OCI-LY1 (cell line): ENCODE results near the gene ATXN7L1.

Source experiments
- H2AFZ ChIP-seq: fragments of 200-600 bp; sonication (generic), shearing (Covaris generic); 2 replicates; pipeline ENCODE4 v1.6.0; 2014; ENCODE audit warnings: antibody characterized with exemption, mild to moderate bottlenecking, low read length
- H3F3A ChIP-seq: fragments of 200-600 bp; sonication (generic), shearing (Covaris generic); 2 replicates; pipeline ENCODE4 v1.6.0; 2014; ENCODE audit warnings: mild to moderate bottlenecking, antibody characterized with exemption, low read length, moderate library complexity; ENCODE audit not compliant: insufficient read depth
- H3K27ac ChIP-seq: fragments of 200-600 bp; sonication (generic); 2 replicates; pipeline ENCODE4 v1.5.1; 2014; ENCODE audit warnings: low read length, mixed run types, mild to moderate bottlenecking, low read depth; ENCODE audit not compliant: poor library complexity, severe bottlenecking
- H3K27me3 ChIP-seq: fragments of 200-600 bp; sonication (generic); 2 replicates; pipeline ENCODE4 v1.6.0; 2014; ENCODE audit warnings: antibody characterized with exemption, mild to moderate bottlenecking, low read length, moderate library complexity; ENCODE audit not compliant: insufficient read depth
- H3K36me3 ChIP-seq: fragments of 200-600 bp; sonication (generic); 2 replicates; pipeline ENCODE4 v1.6.1; 2014; ENCODE audit warnings: mild to moderate bottlenecking, antibody characterized with exemption, low read length, moderate library complexity, mixed read lengths; ENCODE audit not compliant: insufficient read depth
- H3K4me1 ChIP-seq: fragments of 200-600 bp; sonication (generic); 2 replicates; pipeline ENCODE4 v1.5.1; 2014; ENCODE audit warnings: mild to moderate bottlenecking, low read length, moderate library complexity; ENCODE audit not compliant: insufficient read depth, severe bottlenecking
- H3K4me2 ChIP-seq: fragments of 200-600 bp; sonication (generic), shearing (Covaris generic); 2 replicates; pipeline ENCODE4 v1.6.1; 2014; ENCODE audit warnings: low read length
- H3K4me3 ChIP-seq: fragments of 200-600 bp; sonication (generic); 2 replicates; pipeline ENCODE4 v1.5.1; 2014; ENCODE audit warnings: low read length, low read depth, mild to moderate bottlenecking, mixed read lengths; ENCODE audit not compliant: poor library complexity, severe bottlenecking
- H3K79me2 ChIP-seq: fragments of 200-600 bp; shearing (Covaris generic); 2 replicates; pipeline ENCODE4 v1.6.1; 2016; ENCODE audit warnings: mixed run types, low read length, mixed read lengths; ENCODE audit not compliant: insufficient read depth
- H3K9ac ChIP-seq: fragments of 200-600 bp; sonication (generic), shearing (Covaris generic); 2 replicates; pipeline ENCODE4 v1.6.1; 2014; ENCODE audit warnings: mild to moderate bottlenecking, low read length, mixed read lengths
- H3K9me2 ChIP-seq: fragments of 200-600 bp; sonication (generic), shearing (Covaris generic); 2 replicates; pipeline ENCODE4 v1.6.1; 2014; ENCODE audit warnings: low read depth, mild to moderate bottlenecking, low read length, mixed read lengths
- H3K9me3 ChIP-seq: fragments of 200-600 bp; shearing (Covaris generic); 2 replicates; pipeline ENCODE4 v1.6.1; 2014; ENCODE audit warnings: low read length, mixed read lengths
- H4K20me1 ChIP-seq: fragments of 200-600 bp; sonication (generic), shearing (Covaris generic); 2 replicates; pipeline ENCODE4 v1.6.0; 2016; ENCODE audit warnings: mild to moderate bottlenecking, low read length; ENCODE audit not compliant: insufficient read depth
- CTCF ChIP-seq: fragments of 200-600 bp; sonication (generic), shearing (Covaris generic); IDR thresholded peaks from 2 replicates; pipeline ENCODE4 v1.5.1; 2017; ENCODE audit warnings: mild to moderate bottlenecking, antibody characterized with exemption, low read length, moderate library complexity, mixed read lengths
- EZH2 ChIP-seq: fragments of 200-600 bp; sonication (generic), shearing (Covaris generic); IDR thresholded peaks from 2 replicates; pipeline ENCODE4 v1.8.0; 2017; ENCODE audit warnings: borderline replicate concordance, mixed run types, mild to moderate bottlenecking, antibody characterized with exemption, low read length, moderate library complexity, mixed read lengths

Gene ATXN7L1

GRCh38 chr7:105878746-105879605 is 2.6 kb upstream of the ATXN7L1 start:
- Histone ChIP-seq H3K4me3 (no peak overlapping the region), H4K20me1 (no peaks in the 10 kb centered on the region), H3K4me1 (peaks cover 10% of the 10 kb centered on the region), H3K9me3 (no peaks in the 10 kb centered on the region), H3K9ac (no peak overlapping the region), H3K36me3 (no peaks in the 10 kb centered on the region), H3F3A (no peaks in the 10 kb centered on the region), H3K4me2 (no peak overlapping the region), H3K9me2 (no peaks in the 10 kb centered on the region), H3K27ac (no peak overlapping the region), H3K79me2 (no peaks in the 10 kb centered on the region), H3K27me3 (peaks cover 12% of the 10 kb centered on the region; the same call in 1 of the 2 replicates), H2AFZ (no peak overlapping the region)
- TF ChIP-seq CTCF, result no peak
- no peak for TF ChIP-seq EZH2

- TF ChIP-seq EZH2 (no peak), CTCF (no peak)
- Histone ChIP-seq H3F3A (no peaks in the 10 kb centered on the region), H2AFZ (no peak overlapping the region), H3K27ac (no peak overlapping the region), H3K79me2 (no peaks in the 10 kb centered on the region), H3K4me2 (no peak overlapping the region), H3K4me1 (peaks cover 10% of the 10 kb centered on the region), H3K9me3 (no peaks in the 10 kb centered on the region), H4K20me1 (no peaks in the 10 kb centered on the region), H3K9ac (no peak overlapping the region), H3K4me3 (no peak overlapping the region), H3K9me2 (no peaks in the 10 kb centered on the region), H3K36me3 (no peaks in the 10 kb centered on the region), H3K27me3 (peaks cover 12% of the 10 kb centered on the region; the same call in 1 of the 2 replicates)
These were observed 1.3 kb upstream of the ATXN7L1 start for GRCh38 chr7:105877736-105878135.

GRCh38 chr7:105876964-105877601 is 684 bp upstream of the ATXN7L1 start:
- H3K4me3 ChIP-seq, result peak overlapping the region; percentile 54

More at GRCh38 chr7:105876964-105877601, 684 bp upstream of the ATXN7L1 start:
- H3K9ac ChIP-seq, result peak overlapping the region; percentile 15; the same call in 1 of the 2 replicates
- no peak for TF ChIP-seq CTCF
- no peak for TF ChIP-seq EZH2
- H3K79me2 ChIP-seq, result no peaks in the 10 kb centered on the region
- H3K36me3 ChIP-seq, result no peaks in the 10 kb centered on the region
- H3K27ac ChIP-seq, result no peak overlapping the region
- no peaks in the 10 kb centered on the region for H3K9me3 ChIP-seq
- H3K9me2 ChIP-seq, result no peaks in the 10 kb centered on the region
- no peaks in the 10 kb centered on the region for H4K20me1 ChIP-seq
- H3K27me3 ChIP-seq, result peaks cover 12% of the 10 kb centered on the region; the same call in 1 of the 2 replicates
- no peaks in the 10 kb centered on the region for H3F3A ChIP-seq
- H3K4me2 ChIP-seq, result peak overlapping the region; percentile 62
- no peak overlapping the region for H2AFZ ChIP-seq
- peaks cover 10% of the 10 kb centered on the region for H3K4me1 ChIP-seq
